OCI-LY3 (cell line): ENCODE measurements around the gene PTGER4.

ENCODE experiments used
- EZH2phosphoT487 ChIP-seq: fragments of 200-600 bp; shearing (Covaris generic); IDR thresholded peaks from 2 replicates; pipeline ENCODE4 v1.6.1; 2018; ENCODE audit warnings: antibody characterized with exemption, mixed run types, low read depth
- TF ChIP-seq, protein P1 (sequence below): fragments of 200-600, 300-600 bp; sonication (generic); IDR thresholded peaks from 2 replicates; pipeline ENCODE4 v1.5.1; 2014; ENCODE audit warnings: antibody characterized with exemption, low read length, low read depth

GRCh38 chr5:40676613-40677343 lies 2.9 kb upstream of the PTGER4 start:
- TF ChIP-seq, protein P1, sequence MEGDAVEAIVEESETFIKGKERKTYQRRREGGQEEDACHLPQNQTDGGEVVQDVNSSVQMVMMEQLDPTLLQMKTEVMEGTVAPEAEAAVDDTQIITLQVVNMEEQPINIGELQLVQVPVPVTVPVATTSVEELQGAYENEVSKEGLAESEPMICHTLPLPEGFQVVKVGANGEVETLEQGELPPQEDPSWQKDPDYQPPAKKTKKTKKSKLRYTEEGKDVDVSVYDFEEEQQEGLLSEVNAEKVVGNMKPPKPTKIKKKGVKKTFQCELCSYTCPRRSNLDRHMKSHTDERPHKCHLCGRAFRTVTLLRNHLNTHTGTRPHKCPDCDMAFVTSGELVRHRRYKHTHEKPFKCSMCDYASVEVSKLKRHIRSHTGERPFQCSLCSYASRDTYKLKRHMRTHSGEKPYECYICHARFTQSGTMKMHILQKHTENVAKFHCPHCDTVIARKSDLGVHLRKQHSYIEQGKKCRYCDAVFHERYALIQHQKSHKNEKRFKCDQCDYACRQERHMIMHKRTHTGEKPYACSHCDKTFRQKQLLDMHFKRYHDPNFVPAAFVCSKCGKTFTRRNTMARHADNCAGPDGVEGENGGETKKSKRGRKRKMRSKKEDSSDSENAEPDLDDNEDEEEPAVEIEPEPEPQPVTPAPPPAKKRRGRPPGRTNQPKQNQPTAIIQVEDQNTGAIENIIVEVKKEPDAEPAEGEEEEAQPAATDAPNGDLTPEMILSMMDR = no peak
- TF ChIP-seq EZH2phosphoT487 = no peak
